C1 segment of cervical spinal cord (tissue), 14 donors: Measurements from ENCODE around the gene SUCLG2.
A peak's percentile ranks its signal among the peaks of the same experiment; 100 is the strongest.

ENCODE experiments used
- DNase-seq, 14 donors: peaks; one replicate each; lab custom pipeline; 2025; lab: John Stamatoyannopoulos, UW

Gene SUCLG2

GRCh38 chr3:67384760-67385397, 269.5 kb downstream of the SUCLG2 start:
- peak in 2 of 14 donors; percentile 0 to 19 for DNase-seq

DNA sequence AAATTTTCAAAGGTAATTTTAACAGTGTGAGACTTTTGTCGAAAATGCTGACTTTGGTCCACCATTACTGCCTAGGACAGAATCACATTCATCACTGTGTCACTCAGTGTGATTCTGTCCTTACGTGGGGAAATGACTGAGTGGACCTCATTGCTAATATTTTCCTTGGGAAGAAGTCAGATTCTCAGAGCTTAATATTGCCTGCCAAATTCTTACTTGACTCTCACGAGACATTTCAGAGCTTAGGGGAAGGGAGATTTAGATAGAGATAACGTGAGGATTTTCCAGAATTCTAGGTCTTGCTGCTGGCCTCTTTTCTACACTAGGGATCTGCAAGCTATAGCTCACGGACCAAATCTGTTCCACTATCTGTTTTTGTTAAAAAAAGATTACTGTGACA, 270.4 kb downstream of the SUCLG2 start:
- no peak for DNase-seq

DNA sequence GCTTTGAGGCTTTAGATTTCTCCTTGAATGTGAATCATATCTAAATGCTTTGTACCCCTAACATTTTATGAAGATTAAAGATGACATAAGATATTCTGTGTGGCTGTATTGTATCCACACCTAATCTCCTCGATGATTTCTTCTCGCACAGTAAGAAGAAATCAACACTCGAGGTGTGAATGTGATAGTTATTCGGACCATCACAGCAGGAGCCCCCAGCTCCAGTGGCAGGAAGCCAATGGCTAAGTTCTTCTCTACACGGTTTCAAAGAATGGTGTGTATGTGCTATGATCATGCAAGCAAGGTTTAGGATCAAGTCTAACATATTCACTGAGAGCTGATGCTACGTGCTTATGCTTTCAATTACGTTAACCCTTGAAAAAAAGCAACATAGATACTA, 271.0 kb downstream of the SUCLG2 start:
- DNase-seq = no peak

GRCh38 chr3:67382536-67382935, 271.9 kb downstream of the SUCLG2 start:
- no peak for DNase-seq

DNA sequence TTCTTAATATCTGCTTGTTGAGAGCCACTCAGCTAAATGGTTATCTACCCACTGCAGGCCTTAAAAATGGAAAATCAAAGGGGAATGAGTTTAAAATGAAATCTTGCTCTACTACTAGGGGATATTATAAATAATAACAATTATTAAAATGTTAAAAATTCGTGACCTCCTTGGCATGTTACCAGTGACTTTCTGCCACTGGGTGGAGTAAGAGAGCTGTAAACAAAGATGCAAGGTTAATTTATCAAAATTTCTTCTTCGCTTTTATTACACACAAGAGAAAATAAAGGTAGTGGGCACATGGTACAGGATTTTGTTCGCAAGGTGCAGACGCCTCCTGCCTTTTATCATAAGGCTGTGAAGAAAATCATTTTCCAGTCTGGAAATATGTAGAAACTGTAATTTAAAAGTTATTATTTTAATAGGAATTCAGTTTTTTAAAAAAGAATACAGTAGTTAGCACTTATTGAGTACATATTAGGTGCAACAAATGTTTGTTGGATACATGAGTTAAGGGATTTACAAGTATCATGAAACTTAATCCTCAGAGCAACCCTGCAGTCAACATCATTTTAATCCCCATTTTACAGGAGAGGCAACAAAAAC, 272.6 kb downstream of the SUCLG2 start:
- no peak for DNase-seq

- no peak for DNase-seq
These were observed 274.3 kb downstream of the SUCLG2 start for GRCh38 chr3:67380118-67380517.

GRCh38 chr3:67377299-67377698, 277.1 kb downstream of the SUCLG2 start:
- DNase-seq = no peak

DNA sequence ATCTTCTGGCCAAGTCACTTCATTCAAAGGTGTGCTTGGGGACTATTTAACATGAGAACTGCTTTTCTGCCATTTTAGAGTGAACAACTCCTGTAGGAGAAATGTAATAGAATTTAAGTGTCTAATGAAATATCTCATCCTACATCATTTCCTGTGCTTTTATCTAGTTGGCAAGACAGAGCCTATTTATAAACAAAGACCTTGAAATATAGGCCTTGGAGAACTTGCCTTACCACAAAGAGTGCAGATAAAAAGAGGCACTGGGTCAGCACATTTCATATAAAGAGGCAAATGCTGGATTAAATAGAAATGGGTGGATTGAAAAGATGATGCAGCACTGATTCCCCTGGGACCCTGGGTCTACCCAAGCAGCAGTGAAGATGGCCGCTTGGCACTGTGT, 278.0 kb downstream of the SUCLG2 start:
- DNase-seq = no peak

GRCh38 chr3:67375976-67376375, 278.4 kb downstream of the SUCLG2 start:
- DNase-seq = no peak

GRCh38 chr3:67362686-67363085, 291.7 kb downstream of the SUCLG2 start:
- DNase-seq = no peak

GRCh38 chr3:67361770-67362169, 292.6 kb downstream of the SUCLG2 start:
- no peak for DNase-seq

DNA sequence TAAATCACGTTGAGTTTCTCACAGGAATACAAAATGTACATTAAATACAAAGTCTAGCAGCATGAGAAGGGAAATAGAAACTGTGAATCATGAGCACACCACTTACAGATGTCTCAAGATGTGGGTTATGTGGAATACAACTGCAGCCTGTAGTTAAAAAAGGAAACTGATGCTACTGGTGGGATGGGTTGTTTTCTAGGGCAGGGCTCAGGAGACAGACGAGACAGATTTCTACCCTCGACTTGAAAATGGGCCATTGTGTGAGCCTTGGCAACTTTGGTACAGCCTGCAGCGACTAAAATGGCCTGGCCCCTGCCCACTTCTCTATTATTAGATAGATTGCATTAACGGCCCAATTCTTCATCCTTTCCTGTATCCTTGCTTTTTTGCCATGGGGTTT, 293.1 kb downstream of the SUCLG2 start:
- DNase-seq = no peak

DNA sequence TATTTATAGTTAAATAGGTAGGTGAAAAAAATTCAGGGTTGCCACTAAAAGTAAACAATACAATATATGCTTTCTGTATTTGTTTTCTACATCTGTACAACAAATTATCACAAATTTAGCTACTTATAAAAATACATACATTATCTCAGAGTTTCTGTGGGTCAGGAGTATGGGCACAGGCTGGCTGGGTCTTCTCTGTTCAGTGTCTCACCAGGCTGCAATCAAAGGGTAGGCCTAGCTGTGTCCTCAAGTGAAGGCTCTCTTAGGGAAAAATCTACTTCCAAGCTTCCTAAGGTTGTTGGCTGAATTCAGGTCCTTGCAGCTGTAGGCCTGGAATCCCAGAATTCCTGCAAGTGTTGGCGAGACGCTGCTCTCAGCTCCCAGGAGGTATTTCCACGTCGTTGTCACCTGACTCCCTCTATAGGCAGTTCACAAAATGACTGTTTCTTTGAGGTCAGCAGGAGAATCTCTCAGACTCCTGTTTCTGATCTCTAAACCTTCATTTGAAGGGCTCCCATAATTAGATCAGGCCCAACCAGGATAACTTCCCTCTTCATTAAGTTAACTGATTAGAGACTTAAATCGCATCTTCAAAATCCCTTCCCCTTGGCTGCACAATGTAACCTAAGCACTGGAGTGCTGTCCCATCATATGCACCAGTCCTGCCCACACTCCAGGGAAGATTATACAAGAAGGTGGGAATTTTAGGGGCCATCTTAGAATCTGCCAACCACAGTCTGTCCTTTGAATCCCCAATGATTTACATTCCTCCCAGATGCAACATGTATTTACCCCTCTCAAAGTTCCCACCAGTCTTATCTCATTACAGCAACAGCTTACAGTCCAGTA, 296.6 kb downstream of the SUCLG2 start:
- peak in 1 of 14 donors; percentile 1 for DNase-seq

- DNase-seq = no peak
These were observed 304.7 kb downstream of the SUCLG2 start for GRCh38 chr3:67349551-67350174.

DNA sequence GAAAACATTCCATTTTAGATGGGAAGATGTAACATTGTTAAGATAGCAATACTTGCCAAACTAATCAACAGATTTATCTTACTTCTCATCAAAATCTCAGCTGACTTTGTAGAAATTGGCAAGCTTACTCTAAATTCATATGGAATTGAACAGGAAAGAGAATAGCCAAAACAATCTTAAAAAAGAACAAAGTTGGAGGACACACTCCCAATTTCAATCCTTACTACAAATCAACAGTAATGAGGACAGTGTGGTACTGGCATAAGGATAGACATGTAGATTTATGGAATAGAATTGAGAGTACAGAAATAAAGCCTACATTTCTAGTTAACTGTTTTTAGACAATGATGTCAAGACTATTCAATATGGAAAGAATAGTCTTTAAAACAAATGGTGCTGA, 308.3 kb downstream of the SUCLG2 start:
- DNase-seq = no peak

GRCh38 chr3:67335813-67336212, 318.6 kb downstream of the SUCLG2 start:
- DNase-seq = peak in 1 of 14 donors; percentile 1

DNA sequence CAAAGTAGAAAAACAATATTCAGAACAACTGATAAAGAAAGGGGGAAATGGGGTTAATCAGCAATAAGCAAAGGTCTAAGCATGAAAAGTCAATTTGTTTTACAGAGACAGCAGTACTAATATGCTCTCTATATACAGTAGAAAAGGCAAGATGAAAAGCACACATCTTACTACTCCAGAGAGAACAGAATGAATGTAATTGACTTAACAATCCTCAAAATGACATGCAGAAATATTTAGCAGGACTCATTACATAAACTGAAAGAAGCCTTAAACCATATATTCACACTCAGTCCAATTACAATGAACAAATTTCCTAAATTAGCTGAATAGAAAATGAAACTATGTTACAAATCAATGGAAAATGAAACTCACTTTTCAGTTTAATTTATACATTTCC, 319.8 kb downstream of the SUCLG2 start:
- DNase-seq = no peak

DNA sequence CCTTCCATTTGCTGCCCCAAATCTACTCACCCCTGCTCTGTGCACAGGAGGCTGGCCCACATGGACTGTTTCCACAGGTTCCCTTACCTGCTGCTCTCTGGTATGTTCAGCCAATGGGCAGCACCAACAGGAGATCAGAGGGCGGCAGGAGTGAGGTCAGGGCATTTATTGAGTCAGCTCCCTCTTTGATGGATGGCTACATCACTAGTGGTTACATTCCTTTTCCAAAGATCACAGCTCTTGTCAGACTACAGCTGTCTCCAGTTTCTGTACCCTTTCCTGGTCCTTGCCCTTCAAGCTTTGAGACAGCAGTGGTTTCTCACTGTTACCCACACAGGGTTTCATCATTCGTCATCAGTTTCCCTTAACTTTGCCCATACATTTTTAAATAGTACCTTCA, 325.1 kb downstream of the SUCLG2 start:
- DNase-seq = no peak

DNA sequence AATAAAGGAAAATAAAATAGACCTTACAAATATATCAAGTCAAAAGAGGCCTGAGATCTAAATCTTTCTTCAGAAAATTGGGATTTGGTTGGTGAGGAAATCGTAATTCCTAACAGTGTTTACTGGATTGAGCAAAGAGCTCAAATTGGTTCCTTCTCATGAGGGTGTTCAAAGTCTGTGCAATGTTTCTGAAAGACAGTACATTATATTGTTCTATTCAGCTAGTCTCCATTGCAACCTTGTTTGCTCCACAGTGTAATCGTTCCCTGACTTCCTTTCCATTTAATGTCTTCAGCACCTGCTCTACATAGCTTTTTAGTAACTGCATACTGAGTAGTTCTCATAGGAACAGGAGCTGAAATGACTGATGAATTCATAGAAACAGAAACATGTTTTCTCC, 326.8 kb downstream of the SUCLG2 start:
- no peak for DNase-seq

GRCh38 chr3:67325231-67325630, 329.2 kb downstream of the SUCLG2 start:
- no peak for DNase-seq
